ENCODE results near the gene ZNF527.

The ZNF527 gene

DNA sequence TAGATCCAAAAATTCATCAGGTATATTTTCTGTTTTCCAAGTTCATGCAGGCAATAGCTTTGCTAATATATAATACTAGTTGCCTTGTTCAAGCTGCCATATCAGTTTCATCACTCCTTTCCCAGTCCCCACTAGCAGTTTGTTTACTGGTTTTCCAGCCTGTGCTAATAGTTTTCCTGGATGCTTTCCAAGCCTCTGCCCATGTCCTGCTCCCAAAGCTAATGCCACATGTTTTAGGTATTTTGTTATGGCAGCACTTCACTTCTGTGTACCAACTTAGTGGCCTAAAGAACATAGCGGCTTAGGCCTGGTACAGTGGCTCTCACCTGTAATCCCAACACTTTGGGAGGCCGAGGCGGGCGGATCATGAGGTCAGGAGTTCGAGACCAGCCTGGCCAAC, 28.1 kb upstream of the ZNF527 start:
- no peaks in the 10 kb centered on the region for H3K4me1 Mint-ChIP-seq

DNA sequence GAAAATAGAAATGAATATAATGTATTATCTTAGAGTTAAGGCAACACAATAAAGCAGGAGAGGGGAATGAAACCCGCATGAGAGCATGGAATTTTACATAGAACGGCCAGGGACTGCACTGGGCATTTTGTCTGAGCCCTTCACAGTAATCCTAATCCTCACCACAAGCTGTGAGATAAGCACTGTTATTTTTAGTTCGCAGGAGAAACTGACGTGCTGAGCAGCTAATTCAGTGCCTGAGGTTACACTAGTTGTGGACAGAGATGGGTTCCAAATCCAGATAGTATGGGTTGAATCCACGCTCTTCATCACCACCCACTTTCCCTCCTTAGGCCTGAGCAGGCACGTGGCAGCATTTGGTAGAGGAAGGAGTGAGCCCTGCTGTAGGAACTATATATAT, 24.8 kb upstream of the ZNF527 start:
- Mint-ChIP-seq H3K27ac (no peak overlapping the region), H3K27me3 (ENCODE audit: low read depth, poor library complexity) (no peaks in the 10 kb centered on the region), H3K36me3 (ENCODE audit: low read depth) (peaks cover 90% of the 10 kb centered on the region), H3K9me3 (peaks cover 21% of the 10 kb centered on the region), H3K4me3 (no peak overlapping the region), H3K4me1 (no peaks in the 10 kb centered on the region)
- no peak for TF ChIP-seq CTCF (IDR thresholded peaks at IDR 0.05)
- DNase-seq: no peak

More for the DNA sequence above, 28.1 kb upstream of the ZNF527 start:
- Mint-ChIP-seq H3K27ac (no peak overlapping the region), H3K36me3 (ENCODE audit: low read depth) (peaks cover 95% of the 10 kb centered on the region), H3K9me3 (peaks cover 49% of the 10 kb centered on the region), H3K27me3 (ENCODE audit: low read depth, poor library complexity) (peaks cover 6% of the 10 kb centered on the region), H3K4me3 (no peak overlapping the region)
- TF ChIP-seq CTCF (IDR thresholded peaks at IDR 0.05): no peak
- no peak for DNase-seq

GRCh38 chr19:37348060-37348459, 22.8 kb upstream of the ZNF527 start:
- peaks cover 91% of the 10 kb centered on the region for H3K36me3 Mint-ChIP-seq (ENCODE audit: low read depth)
- H3K4me3 Mint-ChIP-seq: no peak overlapping the region
- H3K9me3 Mint-ChIP-seq: peaks cover 21% of the 10 kb centered on the region
- no peak for TF ChIP-seq CTCF (IDR thresholded peaks at IDR 0.05)
- no peak overlapping the region for H3K27ac Mint-ChIP-seq
- no peaks in the 10 kb centered on the region for H3K4me1 Mint-ChIP-seq
- DNase-seq: no peak
- no peaks in the 10 kb centered on the region for H3K27me3 Mint-ChIP-seq (ENCODE audit: low read depth, poor library complexity)

DNA sequence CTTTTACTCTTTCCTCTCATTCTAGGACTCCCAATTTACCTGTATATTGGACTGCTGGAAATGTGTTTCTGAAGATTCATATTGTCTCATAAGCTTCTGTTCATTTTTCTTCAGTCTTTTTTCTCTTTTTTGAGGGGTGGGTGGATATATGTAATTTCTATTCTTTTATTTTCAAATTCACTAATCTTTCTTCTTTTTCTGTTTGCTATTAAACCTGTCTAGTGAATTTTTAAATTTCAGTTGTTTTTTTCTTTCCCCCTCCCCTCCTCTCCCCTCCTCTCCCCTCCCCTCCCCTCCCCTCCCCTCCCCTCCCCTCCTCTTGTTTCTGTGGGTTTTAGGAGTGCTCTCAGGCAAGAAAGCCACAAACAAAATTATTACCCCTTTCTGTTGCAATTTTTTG, 16.9 kb upstream of the ZNF527 start:
- H3K9me3 Mint-ChIP-seq: peaks cover 77% of the 10 kb centered on the region
- no peak for DNase-seq
- H3K4me1 Mint-ChIP-seq: no peaks in the 10 kb centered on the region
- H3K4me3 Mint-ChIP-seq: no peak overlapping the region
- H3K27ac Mint-ChIP-seq: no peak overlapping the region
- no peaks in the 10 kb centered on the region for H3K27me3 Mint-ChIP-seq (ENCODE audit: low read depth, poor library complexity)
- peaks cover 95% of the 10 kb centered on the region for H3K36me3 Mint-ChIP-seq (ENCODE audit: low read depth)
- no peak for TF ChIP-seq CTCF (IDR thresholded peaks at IDR 0.05)

GRCh38 chr19:37355901-37356300, 15.0 kb upstream of the ZNF527 start:
- no peak for TF ChIP-seq CTCF (IDR thresholded peaks at IDR 0.05)
- peaks cover 3% of the 10 kb centered on the region for H3K27me3 Mint-ChIP-seq (ENCODE audit: low read depth, poor library complexity)
- no peak overlapping the region for H3K4me3 Mint-ChIP-seq
- H3K4me1 Mint-ChIP-seq: no peaks in the 10 kb centered on the region
- no peak overlapping the region for H3K27ac Mint-ChIP-seq
- DNase-seq: no peak
- peaks cover 100% of the 10 kb centered on the region for H3K36me3 Mint-ChIP-seq (ENCODE audit: low read depth)
- peaks cover 88% of the 10 kb centered on the region for H3K9me3 Mint-ChIP-seq

GRCh38 chr19:37361994-37362393, 8.9 kb upstream of the ZNF527 start:
- no peaks in the 10 kb centered on the region for H3K4me1 Mint-ChIP-seq
- peaks cover 3% of the 10 kb centered on the region for H3K27me3 Mint-ChIP-seq (ENCODE audit: low read depth, poor library complexity)
- DNase-seq: no peak
- no peak for TF ChIP-seq CTCF (IDR thresholded peaks at IDR 0.05)
- peaks cover 98% of the 10 kb centered on the region for H3K36me3 Mint-ChIP-seq (ENCODE audit: low read depth)
- H3K4me3 Mint-ChIP-seq: no peak overlapping the region
- H3K9me3 Mint-ChIP-seq: peaks cover 94% of the 10 kb centered on the region
- no peak overlapping the region for H3K27ac Mint-ChIP-seq
